ENCODE data around the gene CNTNAP5.

CNTNAP5 gene

DNA sequence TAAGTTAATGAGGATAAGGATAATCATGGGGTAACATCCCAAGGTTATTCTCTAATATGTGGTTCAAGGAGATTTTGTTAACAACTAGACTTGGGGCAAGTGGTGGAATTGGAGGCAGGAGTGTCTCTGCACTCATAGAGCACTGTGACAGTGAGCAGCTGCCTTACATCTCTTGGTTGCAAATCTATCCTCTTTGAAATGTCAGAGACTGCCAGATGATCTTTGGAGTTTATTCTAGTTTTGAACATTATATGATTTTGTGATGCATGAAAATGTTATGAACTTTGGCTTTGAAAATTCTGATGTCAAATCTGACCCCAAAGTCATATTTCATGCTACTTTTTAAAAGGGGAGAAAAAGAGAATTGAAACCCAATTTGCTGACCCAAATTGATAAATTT is 861.1 kb downstream of the CNTNAP5 start:
- DNase-seq (ENCODE audit: low read depth, low spot score) = no peak
- ChIA-PET POLR2A (no interaction called here), CTCF (no interaction called here)
- H3K4me3 ChIP-seq (ENCODE audit: low read depth, low read length) = no peak overlapping the region
- TF ChIP-seq, protein P1, sequence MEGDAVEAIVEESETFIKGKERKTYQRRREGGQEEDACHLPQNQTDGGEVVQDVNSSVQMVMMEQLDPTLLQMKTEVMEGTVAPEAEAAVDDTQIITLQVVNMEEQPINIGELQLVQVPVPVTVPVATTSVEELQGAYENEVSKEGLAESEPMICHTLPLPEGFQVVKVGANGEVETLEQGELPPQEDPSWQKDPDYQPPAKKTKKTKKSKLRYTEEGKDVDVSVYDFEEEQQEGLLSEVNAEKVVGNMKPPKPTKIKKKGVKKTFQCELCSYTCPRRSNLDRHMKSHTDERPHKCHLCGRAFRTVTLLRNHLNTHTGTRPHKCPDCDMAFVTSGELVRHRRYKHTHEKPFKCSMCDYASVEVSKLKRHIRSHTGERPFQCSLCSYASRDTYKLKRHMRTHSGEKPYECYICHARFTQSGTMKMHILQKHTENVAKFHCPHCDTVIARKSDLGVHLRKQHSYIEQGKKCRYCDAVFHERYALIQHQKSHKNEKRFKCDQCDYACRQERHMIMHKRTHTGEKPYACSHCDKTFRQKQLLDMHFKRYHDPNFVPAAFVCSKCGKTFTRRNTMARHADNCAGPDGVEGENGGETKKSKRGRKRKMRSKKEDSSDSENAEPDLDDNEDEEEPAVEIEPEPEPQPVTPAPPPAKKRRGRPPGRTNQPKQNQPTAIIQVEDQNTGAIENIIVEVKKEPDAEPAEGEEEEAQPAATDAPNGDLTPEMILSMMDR (IDR thresholded peaks at IDR 0.05; ENCODE audit: insufficient read depth, low read length, missing control alignments) = no peak

GRCh38 chr2:124887466-124887865 is 862.4 kb downstream of the CNTNAP5 start:
- ChIA-PET POLR2A (no interaction called here), CTCF (no interaction called here)
- TF ChIP-seq, protein P1 (IDR thresholded peaks at IDR 0.05; ENCODE audit: insufficient read depth, low read length, missing control alignments) = no peak
- no peak for DNase-seq (ENCODE audit: low read depth, low spot score)
- H3K4me3 ChIP-seq (ENCODE audit: low read depth, low read length) = no peak overlapping the region

DNA sequence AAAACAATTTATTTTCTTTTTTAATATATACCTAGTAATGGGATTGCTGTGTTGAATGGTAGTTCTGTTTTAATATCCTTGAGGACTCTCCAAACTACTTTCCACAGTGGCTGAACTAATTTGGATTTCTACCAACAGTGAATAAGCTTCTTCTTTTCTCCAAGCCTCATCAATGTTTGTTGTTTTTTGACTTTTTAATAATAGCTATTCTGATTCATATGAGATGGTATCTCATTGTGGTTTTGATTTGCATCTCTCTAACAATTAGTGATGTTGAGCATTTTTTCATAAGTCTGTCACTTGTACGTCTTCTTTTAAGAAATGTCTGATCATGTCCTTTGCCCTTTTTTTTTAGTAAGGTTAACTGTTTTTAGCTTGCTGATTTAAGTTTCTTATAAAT is 863.3 kb downstream of the CNTNAP5 start:
- ChIA-PET CTCF (no interaction called here), POLR2A (no interaction called here)
- H3K4me3 ChIP-seq (ENCODE audit: low read depth, low read length) = no peak overlapping the region
- TF ChIP-seq, protein P1 (IDR thresholded peaks at IDR 0.05; ENCODE audit: insufficient read depth, low read length, missing control alignments) = no peak
- no peak for DNase-seq (ENCODE audit: low read depth, low spot score)

DNA sequence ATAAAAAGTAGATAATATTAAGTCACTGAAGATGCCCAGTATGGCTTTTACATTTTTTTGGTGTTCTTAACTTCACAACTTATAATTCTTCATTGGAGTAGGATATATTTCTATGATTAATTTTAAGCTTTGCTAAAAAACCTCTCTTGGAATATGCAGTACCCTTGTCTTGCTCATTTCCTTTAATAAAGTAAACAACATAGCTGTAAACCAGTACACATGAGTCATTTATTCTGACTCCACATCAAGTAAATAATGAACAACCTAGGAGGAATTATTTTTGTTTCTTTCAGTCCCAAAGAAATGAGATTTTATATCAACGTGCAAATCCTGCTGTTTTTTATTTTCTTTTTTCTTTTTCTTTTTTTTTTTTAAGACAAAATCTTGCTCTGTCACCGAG is 869.1 kb downstream of the CNTNAP5 start:
- POLR2A ChIA-PET = no interaction called here

DNA sequence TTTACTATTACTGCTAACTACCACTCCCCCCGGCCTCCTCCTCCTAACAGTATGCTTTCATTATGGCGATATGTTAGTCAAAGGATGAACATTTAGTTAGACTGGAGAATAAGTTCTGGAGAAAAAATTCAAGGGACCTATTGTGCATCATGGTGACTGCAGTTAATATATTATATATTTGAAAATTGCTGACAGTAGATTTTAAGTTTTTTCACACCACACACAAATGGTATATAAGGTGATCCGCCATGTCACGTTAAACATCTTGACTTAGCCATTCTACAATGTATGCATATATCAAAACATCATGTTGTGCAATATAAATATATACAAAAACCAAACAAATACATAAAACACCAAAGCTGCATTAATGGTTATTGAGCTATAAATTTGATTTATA is 873.7 kb downstream of the CNTNAP5 start:
- POLR2A ChIA-PET = no interaction called here
- TF ChIP-seq, protein P1 (IDR thresholded peaks at IDR 0.05; ENCODE audit: insufficient read depth, low read length, missing control alignments) = no peak
- no peak for DNase-seq (ENCODE audit: low read depth, low spot score)
- no peak overlapping the region for H3K4me3 ChIP-seq (ENCODE audit: low read depth, low read length)
- CTCF ChIA-PET = no interaction called here

More for the DNA sequence above, 869.1 kb downstream of the CNTNAP5 start:
- TF ChIP-seq, protein P1 (IDR thresholded peaks at IDR 0.05; ENCODE audit: insufficient read depth, low read length, missing control alignments) = no peak
- H3K4me3 ChIP-seq (ENCODE audit: low read depth, low read length) = no peak overlapping the region
- CTCF ChIA-PET = no interaction called here
- no peak for DNase-seq (ENCODE audit: low read depth, low spot score)

DNA sequence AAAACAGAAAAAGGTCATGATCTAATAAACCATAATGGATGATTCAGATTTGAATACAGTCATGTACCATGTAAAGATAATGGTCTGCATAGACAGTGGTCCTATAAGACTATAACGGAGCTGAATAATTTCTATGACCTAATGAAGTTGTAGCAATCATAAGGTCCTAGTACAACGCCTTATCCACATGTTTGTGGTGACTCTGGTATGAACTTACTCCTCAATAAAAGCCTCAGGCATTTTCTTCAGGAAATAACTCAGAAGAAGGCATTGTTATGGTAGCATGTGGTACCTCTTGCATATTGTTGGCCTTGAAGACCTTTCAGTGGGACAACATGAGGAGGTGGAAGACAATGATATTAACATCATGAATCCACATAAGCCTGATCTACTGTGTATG is 883.3 kb downstream of the CNTNAP5 start:
- CTCF ChIA-PET = no interaction called here
- TF ChIP-seq, protein P1 (IDR thresholded peaks at IDR 0.05; ENCODE audit: insufficient read depth, low read length, missing control alignments) = no peak
- no peak overlapping the region for H3K4me3 ChIP-seq (ENCODE audit: low read depth, low read length)
- DNase-seq (ENCODE audit: low read depth, low spot score) = no peak
- POLR2A ChIA-PET = no interaction called here
